Loucy (cell line): Measurements from ENCODE around the gene PIGBOS1.

Experiments
- EZH2phosphoT487 ChIP-seq: fragments of 200-600 bp; IDR thresholded peaks from 2 replicates; pipeline ENCODE4 v1.6.1; 2018; ENCODE audit warnings: antibody characterized with exemption, mild to moderate bottlenecking, moderate library complexity, borderline replicate concordance
- TF ChIP-seq, protein P1 (sequence below): fragments of 200-600 bp; sonication (generic); conservative IDR thresholded peaks from 2 replicates; pipeline ENCODE4 v1.5.1; 2014; ENCODE audit warnings: mild to moderate bottlenecking, antibody characterized with exemption, low read length

DNA sequence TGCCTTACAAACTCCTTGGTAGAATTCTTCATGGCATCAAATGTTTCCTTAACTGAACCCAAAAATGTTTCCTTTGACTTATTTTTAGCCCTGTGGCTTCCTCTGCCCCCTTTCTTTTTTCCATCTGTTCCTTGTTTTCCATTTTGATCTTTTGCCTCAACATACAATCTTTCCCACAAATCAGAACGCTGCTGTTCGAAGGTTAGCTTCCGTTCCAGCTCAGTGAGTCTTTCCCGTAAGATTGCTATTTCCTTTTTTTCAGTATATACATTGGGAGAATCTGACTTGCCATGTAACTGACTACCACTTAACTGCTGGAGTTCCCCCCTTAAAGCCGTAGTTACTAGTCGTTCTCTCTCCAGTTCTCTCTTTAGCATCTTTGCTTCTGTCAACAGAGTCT is 41.3 kb upstream of the PIGBOS1 start:
- no peak for TF ChIP-seq EZH2phosphoT487
- TF ChIP-seq, protein P1, sequence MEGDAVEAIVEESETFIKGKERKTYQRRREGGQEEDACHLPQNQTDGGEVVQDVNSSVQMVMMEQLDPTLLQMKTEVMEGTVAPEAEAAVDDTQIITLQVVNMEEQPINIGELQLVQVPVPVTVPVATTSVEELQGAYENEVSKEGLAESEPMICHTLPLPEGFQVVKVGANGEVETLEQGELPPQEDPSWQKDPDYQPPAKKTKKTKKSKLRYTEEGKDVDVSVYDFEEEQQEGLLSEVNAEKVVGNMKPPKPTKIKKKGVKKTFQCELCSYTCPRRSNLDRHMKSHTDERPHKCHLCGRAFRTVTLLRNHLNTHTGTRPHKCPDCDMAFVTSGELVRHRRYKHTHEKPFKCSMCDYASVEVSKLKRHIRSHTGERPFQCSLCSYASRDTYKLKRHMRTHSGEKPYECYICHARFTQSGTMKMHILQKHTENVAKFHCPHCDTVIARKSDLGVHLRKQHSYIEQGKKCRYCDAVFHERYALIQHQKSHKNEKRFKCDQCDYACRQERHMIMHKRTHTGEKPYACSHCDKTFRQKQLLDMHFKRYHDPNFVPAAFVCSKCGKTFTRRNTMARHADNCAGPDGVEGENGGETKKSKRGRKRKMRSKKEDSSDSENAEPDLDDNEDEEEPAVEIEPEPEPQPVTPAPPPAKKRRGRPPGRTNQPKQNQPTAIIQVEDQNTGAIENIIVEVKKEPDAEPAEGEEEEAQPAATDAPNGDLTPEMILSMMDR, result no peak
